RWPE2 (cell line): Measurements from ENCODE around the gene SDHD.

Experiments
- ATAC-seq: fragments of 200-7000 bp; cut with Tn5 transposase; 3 replicates; pipeline ENCODE4 v1.9.1; 2021; ENCODE audit warnings: low read depth
- DNase-seq: peaks from one replicate; pipeline ENCODE4 v3.0.0-alpha.2; 2020; ENCODE audit warnings: low spot score
- H3K27ac ChIP-seq: fragments of 450-650 bp; 2 replicates; pipeline ENCODE4 v1.5.1; 2017; ENCODE audit warnings: mild to moderate bottlenecking; ENCODE audit not compliant: poor library complexity, severe bottlenecking
- H3K27me3 ChIP-seq: fragments of 250-450 bp; sonication (Bioruptor Pico); 2 replicates; pipeline ENCODE4 v1.5.1; 2021; ENCODE audit warnings: mild to moderate bottlenecking, moderate library complexity; ENCODE audit not compliant: insufficient read depth, poor library complexity, severe bottlenecking
- H3K36me3 ChIP-seq: fragments of 250-450 bp; sonication (Bioruptor Pico); 2 replicates; pipeline ENCODE4 v1.5.1; 2020; ENCODE audit warnings: low read depth, mild to moderate bottlenecking, moderate library complexity
- H3K4me1 ChIP-seq: fragments of 250-450 bp; sonication (Bioruptor Pico); 2 replicates; pipeline ENCODE4 v1.5.1; 2021; ENCODE audit warnings: mild to moderate bottlenecking, moderate library complexity; ENCODE audit not compliant: insufficient read depth, poor library complexity, severe bottlenecking
- H3K4me3 ChIP-seq: fragments of 250-450 bp; sonication (Bioruptor Pico); 2 replicates; pipeline ENCODE4 v1.5.1; 2021; ENCODE audit warnings: mild to moderate bottlenecking, moderate library complexity; ENCODE audit not compliant: severe bottlenecking
- H3K9me3 ChIP-seq: fragments of 250-450 bp; sonication (Bioruptor Pico); 2 replicates; pipeline ENCODE4 v1.5.1; 2021; ENCODE audit warnings: mild to moderate bottlenecking, moderate library complexity; ENCODE audit not compliant: severe bottlenecking
- CTCF ChIP-seq: fragments of 450-650 bp; IDR thresholded peaks from one replicate; pipeline ENCODE4 v1.5.1; 2017; ENCODE audit warnings: mild to moderate bottlenecking, moderate library complexity; ENCODE audit not compliant: poor library complexity, severe bottlenecking

The SDHD gene

GRCh38 chr11:112086422-112087191 is at the start of gene SDHD, which contains the start of gene TIMM8B:
SDHD (plus strand) TSS chr11:112086873; CDS start chr11:112086908, 35 bp downstream.
TIMM8B (minus strand) TSS chr11:112086756; CDS start chr11:112086723, 33 bp downstream.
- Histone ChIP-seq H3K27me3 (no peaks in the 10 kb centered on the region), H3K4me3 (peak within 1 kb of the TSS; percentile 55), H3K27ac (peak within 1 kb of the TSS; percentile 17), H3K4me1 (peaks cover 4% of the 10 kb centered on the region), H3K36me3 (peaks cover 83% of the 10 kb centered on the region), H3K9me3 (no peaks in the 10 kb centered on the region)
- DNase-seq (peak; percentile 92), ATAC-seq (peak; percentile 94)
- TF ChIP-seq CTCF, result no peak

- ATAC-seq (no peak), DNase-seq (no peak)
- Histone ChIP-seq H3K27me3 (no peaks in the 10 kb centered on the region), H3K36me3 (peaks cover 83% of the 10 kb centered on the region), H3K27ac (no peak overlapping the region), H3K9me3 (no peaks in the 10 kb centered on the region), H3K4me1 (peaks cover 8% of the 10 kb centered on the region), H3K4me3 (no peak overlapping the region)
- TF ChIP-seq CTCF, result no peak
Measured at GRCh38 chr11:112037527-112037926, 49.1 kb upstream of the SDHD start.

- no peak for TF ChIP-seq CTCF
- Histone ChIP-seq H3K36me3 (peaks cover 95% of the 10 kb centered on the region), H3K9me3 (no peaks in the 10 kb centered on the region), H3K4me3 (no peak overlapping the region), H3K27ac (no peak overlapping the region), H3K27me3 (no peaks in the 10 kb centered on the region), H3K4me1 (peaks cover 9% of the 10 kb centered on the region)
- ATAC-seq, result no peak
- DNase-seq, result no peak
Measured at GRCh38 chr11:112042161-112042960, 44.3 kb upstream of the SDHD start.

GRCh38 chr11:112042961-112043304 is 43.7 kb upstream of the SDHD start:
- DNase-seq, result no peak
- Histone ChIP-seq H3K27ac (no peak overlapping the region), H3K4me3 (no peak overlapping the region), H3K36me3 (peaks cover 95% of the 10 kb centered on the region), H3K9me3 (no peaks in the 10 kb centered on the region), H3K4me1 (peaks cover 9% of the 10 kb centered on the region), H3K27me3 (no peaks in the 10 kb centered on the region)
- ATAC-seq, result no peak
- TF ChIP-seq CTCF, result no peak
